ENCODE results near the gene LAMB2. TPM values are rescaled to one million over a fixed set of nuclear protein-coding genes. Genes with fewer than 3 reads are reported as not detected.

Gene LAMB2
- total and polyA plus RNA-seq, 2 experiments from 2014 or later, result 71.3 to 154 TPM

DNA sequence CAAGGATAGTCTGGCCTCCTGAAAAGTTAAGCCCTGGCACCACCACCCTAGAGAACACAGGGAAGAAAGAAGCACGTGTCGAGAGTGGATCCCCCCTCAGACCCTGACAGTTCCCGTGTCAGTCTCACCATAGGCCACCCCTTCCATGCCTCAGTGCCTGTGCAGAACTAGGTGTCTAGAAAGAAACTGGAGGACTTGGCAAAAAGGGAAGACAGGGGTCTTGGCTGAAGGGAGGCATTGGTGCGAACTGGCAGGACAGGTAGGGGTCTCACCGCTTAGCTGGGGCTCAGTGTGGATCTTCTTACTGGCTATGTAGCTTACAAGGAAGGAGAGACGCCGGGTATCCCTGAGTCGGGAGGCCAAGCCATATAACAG, 28.8 kb downstream of the LAMB2 start:
- no peaks in the 10 kb centered on the region for H3K27me3 ChIP-seq (ENCODE audit: insufficient read depth)
- TF ChIP-seq, protein P1, sequence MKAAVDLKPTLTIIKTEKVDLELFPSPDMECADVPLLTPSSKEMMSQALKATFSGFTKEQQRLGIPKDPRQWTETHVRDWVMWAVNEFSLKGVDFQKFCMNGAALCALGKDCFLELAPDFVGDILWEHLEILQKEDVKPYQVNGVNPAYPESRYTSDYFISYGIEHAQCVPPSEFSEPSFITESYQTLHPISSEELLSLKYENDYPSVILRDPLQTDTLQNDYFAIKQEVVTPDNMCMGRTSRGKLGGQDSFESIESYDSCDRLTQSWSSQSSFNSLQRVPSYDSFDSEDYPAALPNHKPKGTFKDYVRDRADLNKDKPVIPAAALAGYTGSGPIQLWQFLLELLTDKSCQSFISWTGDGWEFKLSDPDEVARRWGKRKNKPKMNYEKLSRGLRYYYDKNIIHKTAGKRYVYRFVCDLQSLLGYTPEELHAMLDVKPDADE (IDR thresholded peaks at IDR 0.05), result no peak
- no peak for TF ChIP-seq EZH2 (IDR thresholded peaks at IDR 0.05; ENCODE audit: low read depth, unreplicated experiment)
- no peak for TF ChIP-seq ZNF114 (CRISPR knock-in tag; IDR thresholded peaks at IDR 0.05)
- TF ChIP-seq, protein P2, sequence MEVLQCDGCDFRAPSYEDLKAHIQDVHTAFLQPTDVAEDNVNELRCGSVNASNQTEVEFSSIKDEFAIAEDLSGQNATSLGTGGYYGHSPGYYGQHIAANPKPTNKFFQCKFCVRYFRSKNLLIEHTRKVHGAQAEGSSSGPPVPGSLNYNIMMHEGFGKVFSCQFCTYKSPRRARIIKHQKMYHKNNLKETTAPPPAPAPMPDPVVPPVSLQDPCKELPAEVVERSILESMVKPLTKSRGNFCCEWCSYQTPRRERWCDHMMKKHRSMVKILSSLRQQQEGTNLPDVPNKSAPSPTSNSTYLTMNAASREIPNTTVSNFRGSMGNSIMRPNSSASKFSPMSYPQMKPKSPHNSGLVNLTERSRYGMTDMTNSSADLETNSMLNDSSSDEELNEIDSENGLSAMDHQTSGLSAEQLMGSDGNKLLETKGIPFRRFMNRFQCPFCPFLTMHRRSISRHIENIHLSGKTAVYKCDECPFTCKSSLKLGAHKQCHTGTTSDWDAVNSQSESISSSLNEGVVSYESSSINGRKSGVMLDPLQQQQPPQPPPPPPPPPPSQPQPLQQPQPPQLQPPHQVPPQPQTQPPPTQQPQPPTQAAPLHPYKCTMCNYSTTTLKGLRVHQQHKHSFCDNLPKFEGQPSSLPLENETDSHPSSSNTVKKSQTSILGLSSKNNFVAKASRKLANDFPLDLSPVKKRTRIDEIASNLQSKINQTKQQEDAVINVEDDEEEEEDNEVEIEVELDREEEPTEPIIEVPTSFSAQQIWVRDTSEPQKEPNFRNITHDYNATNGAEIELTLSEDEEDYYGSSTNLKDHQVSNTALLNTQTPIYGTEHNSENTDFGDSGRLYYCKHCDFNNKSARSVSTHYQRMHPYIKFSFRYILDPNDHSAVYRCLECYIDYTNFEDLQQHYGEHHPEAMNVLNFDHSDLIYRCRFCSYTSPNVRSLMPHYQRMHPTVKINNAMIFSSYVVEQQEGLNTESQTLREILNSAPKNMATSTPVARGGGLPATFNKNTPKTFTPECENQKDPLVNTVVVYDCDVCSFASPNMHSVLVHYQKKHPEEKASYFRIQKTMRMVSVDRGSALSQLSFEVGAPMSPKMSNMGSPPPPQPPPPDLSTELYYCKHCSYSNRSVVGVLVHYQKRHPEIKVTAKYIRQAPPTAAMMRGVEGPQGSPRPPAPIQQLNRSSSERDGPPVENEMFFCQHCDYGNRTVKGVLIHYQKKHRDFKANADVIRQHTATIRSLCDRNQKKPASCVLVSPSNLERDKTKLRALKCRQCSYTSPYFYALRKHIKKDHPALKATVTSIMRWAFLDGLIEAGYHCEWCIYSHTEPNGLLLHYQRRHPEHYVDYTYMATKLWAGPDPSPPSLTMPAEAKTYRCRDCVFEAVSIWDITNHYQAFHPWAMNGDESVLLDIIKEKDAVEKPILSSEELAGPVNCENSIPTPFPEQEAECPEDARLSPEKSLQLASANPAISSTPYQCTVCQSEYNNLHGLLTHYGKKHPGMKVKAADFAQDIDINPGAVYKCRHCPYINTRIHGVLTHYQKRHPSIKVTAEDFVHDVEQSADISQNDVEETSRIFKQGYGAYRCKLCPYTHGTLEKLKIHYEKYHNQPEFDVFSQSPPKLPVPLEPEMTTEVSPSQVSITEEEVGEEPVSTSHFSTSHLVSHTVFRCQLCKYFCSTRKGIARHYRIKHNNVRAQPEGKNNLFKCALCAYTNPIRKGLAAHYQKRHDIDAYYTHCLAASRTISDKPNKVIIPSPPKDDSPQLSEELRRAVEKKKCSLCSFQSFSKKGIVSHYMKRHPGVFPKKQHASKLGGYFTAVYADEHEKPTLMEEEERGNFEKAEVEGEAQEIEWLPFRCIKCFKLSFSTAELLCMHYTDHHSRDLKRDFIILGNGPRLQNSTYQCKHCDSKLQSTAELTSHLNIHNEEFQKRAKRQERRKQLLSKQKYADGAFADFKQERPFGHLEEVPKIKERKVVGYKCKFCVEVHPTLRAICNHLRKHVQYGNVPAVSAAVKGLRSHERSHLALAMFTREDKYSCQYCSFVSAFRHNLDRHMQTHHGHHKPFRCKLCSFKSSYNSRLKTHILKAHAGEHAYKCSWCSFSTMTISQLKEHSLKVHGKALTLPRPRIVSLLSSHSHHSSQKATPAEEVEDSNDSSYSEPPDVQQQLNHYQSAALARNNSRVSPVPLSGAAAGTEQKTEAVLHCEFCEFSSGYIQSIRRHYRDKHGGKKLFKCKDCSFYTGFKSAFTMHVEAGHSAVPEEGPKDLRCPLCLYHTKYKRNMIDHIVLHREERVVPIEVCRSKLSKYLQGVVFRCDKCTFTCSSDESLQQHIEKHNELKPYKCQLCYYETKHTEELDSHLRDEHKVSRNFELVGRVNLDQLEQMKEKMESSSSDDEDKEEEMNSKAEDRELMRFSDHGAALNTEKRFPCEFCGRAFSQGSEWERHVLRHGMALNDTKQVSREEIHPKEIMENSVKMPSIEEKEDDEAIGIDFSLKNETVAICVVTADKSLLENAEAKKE (CRISPR knock-in tag; IDR thresholded peaks at IDR 0.05), result no peak
- no peak for TF ChIP-seq JUNB (IDR thresholded peaks at IDR 0.05; ENCODE audit: unreplicated experiment)
- no peak for TF ChIP-seq NANOG (IDR thresholded peaks at IDR 0.05; ENCODE audit: borderline replicate concordance)
- TF ChIP-seq STAT1 (IDR thresholded peaks at IDR 0.05; ENCODE audit: unreplicated experiment), result no peak
- TF ChIP-seq, protein P3, sequence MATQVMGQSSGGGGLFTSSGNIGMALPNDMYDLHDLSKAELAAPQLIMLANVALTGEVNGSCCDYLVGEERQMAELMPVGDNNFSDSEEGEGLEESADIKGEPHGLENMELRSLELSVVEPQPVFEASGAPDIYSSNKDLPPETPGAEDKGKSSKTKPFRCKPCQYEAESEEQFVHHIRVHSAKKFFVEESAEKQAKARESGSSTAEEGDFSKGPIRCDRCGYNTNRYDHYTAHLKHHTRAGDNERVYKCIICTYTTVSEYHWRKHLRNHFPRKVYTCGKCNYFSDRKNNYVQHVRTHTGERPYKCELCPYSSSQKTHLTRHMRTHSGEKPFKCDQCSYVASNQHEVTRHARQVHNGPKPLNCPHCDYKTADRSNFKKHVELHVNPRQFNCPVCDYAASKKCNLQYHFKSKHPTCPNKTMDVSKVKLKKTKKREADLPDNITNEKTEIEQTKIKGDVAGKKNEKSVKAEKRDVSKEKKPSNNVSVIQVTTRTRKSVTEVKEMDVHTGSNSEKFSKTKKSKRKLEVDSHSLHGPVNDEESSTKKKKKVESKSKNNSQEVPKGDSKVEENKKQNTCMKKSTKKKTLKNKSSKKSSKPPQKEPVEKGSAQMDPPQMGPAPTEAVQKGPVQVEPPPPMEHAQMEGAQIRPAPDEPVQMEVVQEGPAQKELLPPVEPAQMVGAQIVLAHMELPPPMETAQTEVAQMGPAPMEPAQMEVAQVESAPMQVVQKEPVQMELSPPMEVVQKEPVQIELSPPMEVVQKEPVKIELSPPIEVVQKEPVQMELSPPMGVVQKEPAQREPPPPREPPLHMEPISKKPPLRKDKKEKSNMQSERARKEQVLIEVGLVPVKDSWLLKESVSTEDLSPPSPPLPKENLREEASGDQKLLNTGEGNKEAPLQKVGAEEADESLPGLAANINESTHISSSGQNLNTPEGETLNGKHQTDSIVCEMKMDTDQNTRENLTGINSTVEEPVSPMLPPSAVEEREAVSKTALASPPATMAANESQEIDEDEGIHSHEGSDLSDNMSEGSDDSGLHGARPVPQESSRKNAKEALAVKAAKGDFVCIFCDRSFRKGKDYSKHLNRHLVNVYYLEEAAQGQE (IDR thresholded peaks at IDR 0.05; ENCODE audit: unreplicated experiment), result no peak
- TF ChIP-seq, protein P4, sequence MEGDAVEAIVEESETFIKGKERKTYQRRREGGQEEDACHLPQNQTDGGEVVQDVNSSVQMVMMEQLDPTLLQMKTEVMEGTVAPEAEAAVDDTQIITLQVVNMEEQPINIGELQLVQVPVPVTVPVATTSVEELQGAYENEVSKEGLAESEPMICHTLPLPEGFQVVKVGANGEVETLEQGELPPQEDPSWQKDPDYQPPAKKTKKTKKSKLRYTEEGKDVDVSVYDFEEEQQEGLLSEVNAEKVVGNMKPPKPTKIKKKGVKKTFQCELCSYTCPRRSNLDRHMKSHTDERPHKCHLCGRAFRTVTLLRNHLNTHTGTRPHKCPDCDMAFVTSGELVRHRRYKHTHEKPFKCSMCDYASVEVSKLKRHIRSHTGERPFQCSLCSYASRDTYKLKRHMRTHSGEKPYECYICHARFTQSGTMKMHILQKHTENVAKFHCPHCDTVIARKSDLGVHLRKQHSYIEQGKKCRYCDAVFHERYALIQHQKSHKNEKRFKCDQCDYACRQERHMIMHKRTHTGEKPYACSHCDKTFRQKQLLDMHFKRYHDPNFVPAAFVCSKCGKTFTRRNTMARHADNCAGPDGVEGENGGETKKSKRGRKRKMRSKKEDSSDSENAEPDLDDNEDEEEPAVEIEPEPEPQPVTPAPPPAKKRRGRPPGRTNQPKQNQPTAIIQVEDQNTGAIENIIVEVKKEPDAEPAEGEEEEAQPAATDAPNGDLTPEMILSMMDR (conservative IDR thresholded peaks at IDR 0.05; ENCODE audit: low read depth in 2 of 2), result no peak
- no peak for TF ChIP-seq ZNF331 (CRISPR knock-in tag; IDR thresholded peaks at IDR 0.05; ENCODE audit: low read depth)
- TF ChIP-seq EZH2phosphoT487 (IDR thresholded peaks at IDR 0.05; ENCODE audit: unreplicated experiment), result no peak
- no peak for TF ChIP-seq POLR2AphosphoS5 (IDR thresholded peaks at IDR 0.05; ENCODE audit: low read depth)
- TF ChIP-seq CREB1 (CRISPR knock-in tag; IDR thresholded peaks at IDR 0.05; ENCODE audit: low read depth), result no peak
- H3K79me2 ChIP-seq (replicated peaks; ENCODE audit: insufficient read depth), result peaks cover 10% of the 10 kb centered on the region
- H3F3A ChIP-seq (replicated peaks; ENCODE audit: low read depth), result peaks cover 17% of the 10 kb centered on the region; the same call in 1 of the 2 replicates
- H4K20me1 ChIP-seq (replicated peaks; ENCODE audit: insufficient read depth), result no peaks in the 10 kb centered on the region; the same call in 1 of the 2 replicates
- H3K27ac Mint-ChIP-seq, result peak overlapping the region; percentile 99
- H3K4me1 ChIP-seq (ENCODE audit: insufficient read depth), result peaks cover 14% of the 10 kb centered on the region
- peaks cover 56% of the 10 kb centered on the region for H3K36me3 Mint-ChIP-seq (ENCODE audit: low read depth)
- peak overlapping the region; percentile 88 for H3K4me3 ChIP-seq
- H3K27me3 Mint-ChIP-seq (ENCODE audit: insufficient read depth, low read depth, poor library complexity), result peaks cover 17% of the 10 kb centered on the region
- peak overlapping the region; percentile 99 for H3K4me3 Mint-ChIP-seq
- H3K9me2 ChIP-seq (ENCODE audit: insufficient read depth), result no peaks in the 10 kb centered on the region
- no peaks in the 10 kb centered on the region for H3K9me3 Mint-ChIP-seq
- H3K4me2 ChIP-seq, result peak overlapping the region; percentile 100
- H2AFZ ChIP-seq, result peak overlapping the region; percentile 89; the same call in 1 of the 2 replicates
- DNase-seq (ENCODE audit: low spot score) (no peak), ATAC-seq (no peak)
- peak overlapping the region; percentile 82 for H3K27ac ChIP-seq (ENCODE audit: low read depth)
- H3K36me3 ChIP-seq (ENCODE audit: insufficient read depth), result peaks cover 21% of the 10 kb centered on the region
- peaks cover 24% of the 10 kb centered on the region for H3K4me1 Mint-ChIP-seq
